Kidney (tissue), 14 donors: ENCODE data around the gene CTNNA2. TPM values are rescaled to one million over a fixed set of nuclear protein-coding genes. Genes with fewer than 3 reads are reported as not detected.

Experiments
- DNase-seq, 5 donors: peaks; one replicate each; pipeline ENCODE4 v3.0.0-alpha.2; 2013 to 2020
- FAIRE-seq: peaks from 2 replicates; lab custom pipeline; 2012; peaks lifted over from hg19 to GRCh38; lab: Jason Lieb, UNC
- H3K27ac ChIP-seq, 2 donors: one replicate each; pipeline ENCODE4 v1.7.0; 2013; ENCODE audit warnings: low read depth in 2 of 2, low read length in 2 of 2, inconsistent platforms in 1 of 2
- H3K27me3 ChIP-seq: one replicate; pipeline ENCODE4 v1.7.1; 2013; ENCODE audit warnings: low read length, inconsistent platforms; ENCODE audit not compliant: control insufficient read depth, insufficient read depth
- H3K36me3 ChIP-seq, 3 donors: one replicate each; pipeline versions ENCODE4 v1.7.0 to v1.7.1; 2013; ENCODE audit warnings: low read length in 3 of 3, control low read depth in 1 of 3, inconsistent platforms in 1 of 3; ENCODE audit not compliant: insufficient read depth in 3 of 3, control insufficient read depth in 2 of 3
- H3K4me1 ChIP-seq, 3 donors: one replicate each; pipeline versions ENCODE4 v1.7.0 to v1.7.1; 2013; ENCODE audit warnings: low read length in 3 of 3, inconsistent platforms in 1 of 3, low read depth in 1 of 3; ENCODE audit not compliant: control insufficient read depth in 2 of 3, insufficient read depth in 2 of 3
- H3K4me3 ChIP-seq, 3 donors: one replicate each; pipeline versions ENCODE4 v1.7.0 to v1.8.1; 2013; ENCODE audit warnings: low read length in 3 of 3, control low read depth in 1 of 3, inconsistent platforms in 1 of 3
- H3K9ac ChIP-seq, 3 donors: one replicate each; pipeline versions ENCODE4 v1.7.0 to v1.7.1; 2013; ENCODE audit warnings: low read length in 3 of 3, control low read depth in 1 of 3, inconsistent platforms in 1 of 3
- H3K9me3 ChIP-seq, 3 donors: one replicate each; pipeline versions ENCODE4 v1.7.0 to v1.7.1; 2013; ENCODE audit warnings: low read length in 3 of 3, control low read depth in 1 of 3, inconsistent platforms in 1 of 3; ENCODE audit not compliant: control insufficient read depth in 2 of 3, insufficient read depth in 1 of 3
- CTCF ChIP-seq: IDR thresholded peaks from 3 replicates; pipeline ENCODE4 v1.5.1; 2012; ENCODE audit warnings: mild to moderate bottlenecking, moderate library complexity, borderline replicate concordance; ENCODE audit not compliant: insufficient read depth; ENCODE audit errors: extremely low read depth
- intact Hi-C: fragments of 100-400 bp; cut with DNase I; formaldehyde crosslinking; loops from one replicate; pipeline ENCODE4 v1.11.1; 2022
- polyA plus RNA-seq: library from polyadenylated mRNA; stranded (reverse); fragments of 350-450 nt; fragmentation: Illumina TruSeq; extraction: RNeasy Lipid Tissue Mini Kit (QIAGEN cat#74804); gene quantifications from one replicate; pipeline ENCODE4 v1.2.3, GENCODE V29; 2014; ENCODE audit warnings: low read depth, low replicate concordance; ENCODE audit not compliant: insufficient read depth
- total RNA-seq: library from RNA; stranded (reverse); fragmentation: NEBNext Ultra II Directional; extraction: Animal tissue kit (Norgen Biotek cat#: 25700); gene quantifications from one replicate; pipeline ENCODE4 v1.2.1, GENCODE V29; 2021
- donor health status: control.
- donor health status: control.
- donor health status: control.
- donor health status: control.
- donor health status: control.
- donor health status: DM: yes; HTN: yes; CAD: no.
- donor health status: Normal renal cell carcinoma (clear cell type).

CTNNA2 gene
- total and polyA plus RNA-seq, 2 donors from 2014 or later = 0.47 TPM; not detected in 1

- DNase-seq (no peak), FAIRE-seq (no peak)
- H3K9me3 ChIP-seq = no peaks in the 10 kb centered on the region
- no peaks in the 10 kb centered on the region for H3K36me3 ChIP-seq
- H3K27me3 ChIP-seq = no peaks in the 10 kb centered on the region
- intact Hi-C loops = no loop called here
- no peak for TF ChIP-seq CTCF
- H3K27ac ChIP-seq = no peak overlapping the region
- no peak overlapping the region for H3K9ac ChIP-seq
- H3K4me1 ChIP-seq = no peaks in the 10 kb centered on the region
- no peak overlapping the region for H3K4me3 ChIP-seq
Observed at GRCh38 chr2:79740879-79741443, 228.1 kb downstream of the CTNNA2 start.

GRCh38 chr2:79750321-79750720 is 237.5 kb downstream of the CTNNA2 start:
- Histone ChIP-seq H3K9ac (no peak overlapping the region), H3K27ac (no peak overlapping the region), H3K36me3 (no peaks in the 10 kb centered on the region), H3K4me1 (no peaks in the 10 kb centered on the region), H3K27me3 (no peaks in the 10 kb centered on the region), H3K9me3 (no peaks in the 10 kb centered on the region), H3K4me3 (no peak overlapping the region)
- no peak for TF ChIP-seq CTCF
- no peak for DNase-seq
- no peak for FAIRE-seq
- intact Hi-C loops = no loop called here

- FAIRE-seq (no peak), DNase-seq (no peak)
- no peak overlapping the region for H3K9ac ChIP-seq
- H3K27ac ChIP-seq = no peak overlapping the region
- no peaks in the 10 kb centered on the region for H3K9me3 ChIP-seq
- no peak for TF ChIP-seq CTCF
- intact Hi-C loops = no loop called here
- no peaks in the 10 kb centered on the region for H3K4me1 ChIP-seq
- H3K27me3 ChIP-seq = no peaks in the 10 kb centered on the region
- H3K4me3 ChIP-seq = no peak overlapping the region
- no peaks in the 10 kb centered on the region for H3K36me3 ChIP-seq
Observed at GRCh38 chr2:79757526-79757925, 244.7 kb downstream of the CTNNA2 start.

GRCh38 chr2:79758042-79758441 is 245.2 kb downstream of the CTNNA2 start:
- TF ChIP-seq CTCF = no peak
- no peaks in the 10 kb centered on the region for H3K9me3 ChIP-seq
- no peak for FAIRE-seq
- no peak overlapping the region for H3K27ac ChIP-seq
- no peaks in the 10 kb centered on the region for H3K27me3 ChIP-seq
- no peak overlapping the region for H3K4me3 ChIP-seq
- no peak overlapping the region for H3K9ac ChIP-seq
- intact Hi-C loops = no loop called here
- H3K4me1 ChIP-seq = no peaks in the 10 kb centered on the region
- DNase-seq = no peak
- H3K36me3 ChIP-seq = no peaks in the 10 kb centered on the region
